SW480 (cell line): ENCODE data around the gene SLC47A1.
"Not testable (repeated sequence)": the region's sequence is repeated elsewhere in the genome, so short reads cannot be mapped to it uniquely, and the experiment has no call there.

Source experiments
- DNase-seq: peaks from one replicate; pipeline ENCODE4 v3.0.0-alpha.2; 2016; ENCODE audit warnings: low spot score

The SLC47A1 gene

GRCh38 chr17:19551591-19552148 is 18.0 kb downstream of the SLC47A1 start:
- no peak for DNase-seq

DNA sequence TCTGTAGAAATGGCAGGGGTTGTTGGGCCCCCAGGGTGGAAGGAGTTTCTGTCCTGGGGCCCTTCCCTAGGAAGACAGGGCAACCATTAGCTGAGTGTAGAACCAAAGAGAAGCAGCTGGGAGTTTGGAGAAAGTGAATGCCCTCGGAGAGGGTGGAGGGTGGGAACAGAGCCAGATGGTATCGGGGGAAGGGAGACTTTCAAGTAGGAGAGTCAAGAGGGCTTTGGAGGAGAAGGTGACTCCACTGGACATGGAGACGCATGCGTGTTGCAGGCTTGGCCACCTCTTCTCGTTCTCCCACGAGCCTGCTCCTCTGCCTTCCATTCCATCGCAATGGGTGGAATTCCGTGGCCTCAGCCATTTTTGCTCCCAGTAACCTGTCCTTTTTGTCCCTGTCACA is 19.4 kb downstream of the SLC47A1 start:
- DNase-seq, result no peak

DNA sequence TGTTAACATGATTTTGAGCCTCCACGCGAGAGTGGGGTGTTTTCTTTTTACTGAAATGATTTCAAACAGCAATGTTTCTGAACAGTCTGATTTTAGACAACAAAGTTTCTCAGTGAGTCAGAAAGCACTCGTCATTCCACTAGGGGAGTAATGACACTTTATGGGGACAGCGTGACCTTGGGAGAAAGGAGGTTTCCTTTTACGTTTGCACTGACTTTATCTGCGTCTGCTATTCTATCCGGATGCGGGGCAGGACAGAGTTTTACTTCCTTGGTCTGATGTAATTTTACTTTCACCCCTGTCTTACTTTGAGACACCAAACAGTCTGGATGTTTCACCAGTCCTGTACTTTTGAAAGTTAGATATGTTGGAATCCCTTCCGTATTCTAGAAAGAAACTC is 20.7 kb downstream of the SLC47A1 start:
- DNase-seq, result no peak

GRCh38 chr17:19555746-19556145 is 22.1 kb downstream of the SLC47A1 start:
- no peak for DNase-seq

GRCh38 chr17:19558946-19559345 is 25.3 kb downstream of the SLC47A1 start:
- DNase-seq, result no peak

GRCh38 chr17:19561697-19562318 is 28.2 kb downstream of the SLC47A1 start:
- DNase-seq, result no peak

DNA sequence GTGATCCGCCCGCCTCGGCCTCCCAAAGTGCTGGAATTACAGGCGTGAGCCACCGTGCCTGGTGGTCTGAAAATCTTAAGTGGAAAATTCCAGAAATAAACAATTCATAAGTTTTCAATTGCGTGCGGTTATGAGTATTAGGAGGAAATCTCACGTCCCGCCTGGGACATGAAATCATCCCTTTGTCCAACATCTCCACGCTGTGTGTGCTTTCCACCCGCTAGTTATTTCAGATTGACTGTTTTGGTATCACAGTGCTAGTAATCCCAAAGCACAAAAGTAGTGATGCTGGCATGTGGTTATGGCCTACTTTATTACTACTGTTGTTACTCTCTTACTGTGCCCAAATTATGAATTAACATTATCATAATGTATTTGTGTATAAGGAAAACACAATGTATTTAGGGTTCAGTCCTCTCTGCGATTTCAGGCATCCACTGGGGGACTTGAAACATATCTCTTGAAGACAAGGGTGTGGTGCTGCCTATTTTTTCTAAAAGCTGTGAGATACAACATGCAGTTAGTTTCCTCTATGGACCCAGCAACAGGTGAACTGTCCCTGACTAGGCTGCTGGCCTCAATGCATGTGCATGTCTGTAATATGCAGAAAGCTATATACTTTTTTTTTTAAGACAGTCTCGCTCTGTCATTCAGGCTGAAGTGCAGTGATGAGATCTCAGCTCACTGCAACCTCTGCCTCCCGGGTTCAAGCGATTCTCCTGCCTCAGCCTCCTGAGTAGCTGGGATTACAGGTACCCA is 32.3 kb downstream of the SLC47A1 start:
- no peak for DNase-seq

GRCh38 chr17:19567216-19568015 is 33.8 kb downstream of the SLC47A1 start:
- DNase-seq, result no peak

GRCh38 chr17:19568016-19568350 is 34.3 kb downstream of the SLC47A1 start:
- no peak for DNase-seq

DNA sequence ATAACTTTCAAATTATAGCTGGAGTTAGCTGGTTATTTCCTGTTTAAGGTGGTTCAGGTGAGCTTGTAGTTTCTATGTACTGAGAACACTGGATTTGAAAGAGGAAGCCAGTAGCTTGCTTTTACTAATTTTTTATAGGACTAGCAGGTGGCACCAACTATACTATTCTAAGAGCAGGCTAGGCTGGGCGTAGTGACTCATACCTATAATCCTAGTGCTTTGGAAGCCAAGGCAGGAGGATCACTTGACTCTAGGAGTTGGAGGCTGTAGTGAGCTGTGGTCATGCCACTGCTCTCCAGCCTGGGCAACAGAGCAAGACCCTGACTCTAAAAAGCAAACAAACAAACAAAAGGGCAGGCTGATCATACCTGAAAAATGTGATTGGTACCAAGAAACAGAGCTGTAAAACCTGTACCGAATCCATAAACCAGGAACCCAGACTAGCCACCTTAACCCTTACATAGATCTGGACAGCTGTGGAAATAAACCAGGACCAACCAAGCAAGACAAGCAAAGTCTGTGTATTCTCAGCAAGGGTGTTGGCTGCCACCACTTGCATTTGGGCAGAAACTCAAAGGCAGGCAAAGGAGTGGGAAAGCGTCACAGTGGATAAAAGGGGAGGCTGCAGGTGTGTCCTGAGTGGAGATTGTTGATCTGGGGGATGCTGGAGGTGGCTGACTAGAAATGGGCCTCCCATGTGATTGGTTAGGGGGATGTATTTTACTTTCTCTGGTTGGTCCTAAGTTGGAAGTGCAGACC is 36.3 kb downstream of the SLC47A1 start:
- DNase-seq, result peak; percentile 27

DNA sequence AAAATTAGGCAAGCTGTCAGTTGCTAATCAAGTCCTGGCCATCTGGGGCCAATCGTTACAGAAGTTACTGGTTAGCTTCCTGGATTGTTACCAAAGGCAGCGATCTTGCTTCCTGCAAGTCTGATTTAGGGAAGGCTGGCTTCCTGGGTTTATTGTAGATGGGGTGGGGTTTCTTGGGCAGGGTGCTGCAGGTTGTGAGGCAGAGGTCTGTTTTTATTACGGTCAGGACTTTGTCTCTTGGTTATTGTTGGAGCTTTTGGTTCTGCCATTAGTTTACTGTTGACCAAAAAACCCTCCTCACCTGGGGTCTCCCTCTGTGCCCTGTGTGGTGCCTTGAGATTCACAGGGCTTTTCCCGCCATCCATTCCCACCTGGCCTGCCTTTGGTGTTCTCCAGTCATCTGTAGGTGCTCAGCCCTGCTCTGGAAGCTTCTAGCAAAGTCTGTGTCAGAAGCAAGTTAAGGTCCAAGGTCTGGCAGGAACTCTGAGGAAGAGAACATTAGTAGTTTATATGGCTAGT is 36.9 kb downstream of the SLC47A1 start:
- DNase-seq, result no peak

DNA sequence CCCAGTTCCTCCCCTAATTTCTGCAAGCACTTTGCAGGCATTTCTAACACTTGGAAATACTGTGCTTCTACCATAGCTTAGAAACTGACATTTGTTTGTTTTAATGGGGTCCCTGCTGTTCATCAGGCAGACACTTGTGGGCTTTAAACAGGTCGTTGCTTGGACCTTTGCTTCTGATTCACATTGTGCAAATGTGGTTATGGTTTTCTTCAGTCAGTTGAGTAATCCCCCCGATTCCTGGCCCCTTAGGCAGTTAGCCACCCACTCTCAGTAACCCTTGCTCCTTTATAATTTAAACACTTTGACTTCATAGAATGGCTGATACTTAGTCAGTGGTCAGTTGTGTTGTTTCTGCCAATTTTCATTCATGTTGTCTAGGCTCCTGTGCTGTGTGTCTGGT is 39.4 kb downstream of the SLC47A1 start:
- no peak for DNase-seq

- no peak for DNase-seq
Observed at GRCh38 chr17:19574956-19575355, 41.3 kb downstream of the SLC47A1 start.

DNA sequence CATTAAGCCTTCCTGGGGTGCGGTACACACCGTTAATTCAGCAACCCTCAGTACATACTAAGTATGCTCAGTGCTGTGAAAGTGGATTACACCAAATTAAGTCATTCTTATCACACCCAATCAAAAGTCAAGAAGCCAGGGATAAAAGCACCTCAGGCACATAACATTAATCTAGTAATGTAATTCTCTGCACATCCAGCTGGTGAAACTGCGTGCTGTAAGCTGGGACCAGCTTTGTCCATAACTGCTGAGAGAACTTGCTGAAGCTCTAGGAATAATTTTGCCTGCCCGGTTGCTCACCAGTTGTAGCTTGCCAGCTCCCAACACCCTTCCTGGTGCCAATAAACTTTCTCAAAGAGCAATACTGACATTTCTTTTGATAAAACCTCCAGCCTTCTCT is 44.9 kb downstream of the SLC47A1 start:
- peak; percentile 17 for DNase-seq

- DNase-seq, result no peak
Observed at GRCh38 chr17:19579192-19579761, 45.6 kb downstream of the SLC47A1 start.

DNA sequence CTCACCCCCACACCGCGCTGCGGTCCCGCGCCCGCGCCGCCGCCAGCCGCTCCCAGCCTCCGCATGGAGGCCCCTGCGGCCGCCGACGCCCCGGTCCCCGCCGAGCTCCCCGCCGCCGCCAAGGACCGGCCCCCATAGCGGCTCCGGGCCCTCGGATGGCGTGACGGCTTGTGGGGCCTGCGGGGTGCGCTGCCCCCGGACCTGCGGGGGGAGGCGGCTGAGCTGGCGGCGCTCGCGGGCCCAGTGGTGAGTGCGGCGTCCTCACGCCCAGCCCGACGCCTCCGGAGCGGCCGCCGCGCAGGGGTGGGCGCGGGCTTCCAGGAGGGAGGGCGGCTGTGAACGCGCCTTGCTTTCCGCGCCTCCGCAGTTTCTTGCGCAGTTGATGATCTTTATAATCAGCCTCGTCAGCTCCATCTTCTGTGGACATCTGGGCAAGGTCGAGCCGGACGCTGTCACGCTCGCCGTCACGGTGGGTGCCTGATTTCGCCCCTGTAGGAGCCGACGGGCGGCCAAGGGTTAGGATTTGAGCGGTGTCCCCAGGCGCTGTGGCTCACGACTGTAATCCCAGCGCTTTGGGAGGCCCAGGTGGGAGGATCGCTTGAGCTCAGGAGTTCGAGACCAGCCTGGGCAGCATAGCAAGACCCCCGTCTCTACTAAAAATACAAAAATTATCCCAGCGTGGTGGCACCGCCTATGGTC is 46.4 kb downstream of the SLC47A1 start:
- DNase-seq, result no peak

DNA sequence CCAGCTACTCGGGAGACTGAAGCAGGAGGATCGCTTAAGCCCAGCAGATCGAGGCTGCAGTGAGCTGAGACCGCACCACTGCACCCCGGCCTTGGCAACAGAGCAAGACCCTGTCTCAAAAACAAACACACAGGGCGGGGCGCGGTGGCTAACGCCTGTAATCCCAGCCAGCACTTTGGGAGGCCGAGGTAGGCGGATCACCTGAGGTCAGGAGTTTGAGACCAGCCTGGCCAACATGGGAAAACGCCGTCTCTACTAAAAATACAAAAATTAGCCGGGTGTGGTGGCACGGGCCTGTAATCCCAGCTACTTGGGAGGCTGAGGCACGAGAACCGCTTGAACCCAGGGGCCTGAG is 46.9 kb downstream of the SLC47A1 start:
- DNase-seq, result not testable (repeated sequence)

DNA sequence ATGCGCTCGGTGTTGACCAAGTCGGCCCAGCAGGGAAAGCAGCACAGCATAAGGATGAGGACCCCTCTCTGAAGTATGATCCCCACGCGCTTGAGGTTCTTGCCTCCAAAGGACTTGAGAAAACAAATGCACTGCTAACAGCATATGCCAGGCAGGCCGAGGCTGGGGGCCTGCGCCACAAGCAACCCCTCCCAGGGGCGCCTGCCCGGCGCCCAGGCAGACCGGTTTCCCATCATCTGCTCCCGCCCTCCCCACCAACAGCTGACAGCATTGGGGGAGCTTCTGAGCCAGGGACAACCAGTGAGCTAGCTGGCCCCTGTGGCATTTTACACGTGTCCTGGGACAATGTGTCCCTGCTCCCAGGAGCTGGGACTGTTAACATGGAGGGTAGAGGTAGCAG is 48.5 kb downstream of the SLC47A1 start:
- not testable (repeated sequence) for DNase-seq

DNA sequence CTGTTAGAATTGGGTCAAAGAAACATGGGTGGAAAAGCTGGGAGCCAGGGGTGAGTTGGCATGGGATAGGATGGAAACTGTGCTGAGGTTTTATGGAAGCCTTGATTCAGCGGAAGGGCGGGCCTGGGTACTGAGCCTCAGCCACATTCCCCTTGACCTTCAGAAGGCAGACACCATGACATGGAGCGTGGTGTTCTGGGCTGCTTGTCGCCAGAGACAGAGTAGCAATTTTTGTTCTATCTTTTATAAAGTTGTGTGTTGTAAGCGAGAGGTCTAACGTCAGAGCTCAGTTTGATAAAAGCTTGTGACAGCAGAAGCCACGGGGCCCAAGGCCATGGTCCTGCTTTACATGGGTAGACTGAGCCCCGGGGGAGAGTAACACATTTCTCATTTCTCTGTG is 50.2 kb downstream of the SLC47A1 start:
- DNase-seq, result no peak

- no peak for DNase-seq
Observed at GRCh38 chr17:19590451-19590850, 56.8 kb downstream of the SLC47A1 start.
